Astrocyte of the cerebellum (primary cell): Measurements from ENCODE around the gene RILPL1.

Experiments
- DNase-seq: peaks from one replicate; pipeline ENCODE4 v3.0.0-alpha.2; 2011; ENCODE audit warnings: low read depth
- H3K4me3 ChIP-seq: 2 replicates; pipeline ENCODE4 v1.5.1; 2011; ENCODE audit warnings: mild to moderate bottlenecking, low read depth, low read length, moderate library complexity
- CTCF ChIP-seq: IDR thresholded peaks from 2 replicates; pipeline ENCODE4 v1.5.1; 2012; ENCODE audit warnings: low read length, low read depth, moderate library complexity, mild to moderate bottlenecking; ENCODE audit errors: missing control alignments
- in situ Hi-C: cut with HindIII; loops from 2 replicates; pipeline ENCODE4 v1.10.0; 2017; ENCODE audit warnings: low sequenced_read_pairs

The RILPL1 gene

GRCh38 chr12:123506843-123507236, 26.7 kb downstream of the RILPL1 start:
- in situ Hi-C loops, result no loop called here
- DNase-seq, result no peak
- no peak for TF ChIP-seq CTCF
- no peak overlapping the region for H3K4me3 ChIP-seq

GRCh38 chr12:123506059-123506842, 27.3 kb downstream of the RILPL1 start:
- in situ Hi-C loops, result no loop called here
- DNase-seq, result no peak
- no peak for TF ChIP-seq CTCF
- no peak overlapping the region for H3K4me3 ChIP-seq

GRCh38 chr12:123502163-123502704, 31.3 kb downstream of the RILPL1 start:
- H3K4me3 ChIP-seq, result no peak overlapping the region
- TF ChIP-seq CTCF, result no peak
- in situ Hi-C loops, result no loop called here
- no peak for DNase-seq

GRCh38 chr12:123499332-123499731, 34.2 kb downstream of the RILPL1 start:
- no peak for TF ChIP-seq CTCF
- in situ Hi-C loops, result no loop called here

GRCh38 chr12:123498126-123498825, 35.2 kb downstream of the RILPL1 start:
- in situ Hi-C loops, result no loop called here
- TF ChIP-seq CTCF, result no peak

More at GRCh38 chr12:123499332-123499731, 34.2 kb downstream of the RILPL1 start:
- no peak for DNase-seq
- no peak overlapping the region for H3K4me3 ChIP-seq

GRCh38 chr12:123497065-123497464, 36.5 kb downstream of the RILPL1 start:
- TF ChIP-seq CTCF, result no peak
- H3K4me3 ChIP-seq, result no peak overlapping the region
- no peak for DNase-seq
- in situ Hi-C loops, result no loop called here

More at GRCh38 chr12:123498126-123498825, 35.2 kb downstream of the RILPL1 start:
- no peak overlapping the region for H3K4me3 ChIP-seq
- DNase-seq, result no peak
